ENCODE measurements around the gene SLC4A9. TPM values are rescaled to one million over a fixed set of nuclear protein-coding genes. Genes with fewer than 3 reads are reported as not detected.

SLC4A9 gene
- total RNA-seq, 1 donor, result not detected

DNA sequence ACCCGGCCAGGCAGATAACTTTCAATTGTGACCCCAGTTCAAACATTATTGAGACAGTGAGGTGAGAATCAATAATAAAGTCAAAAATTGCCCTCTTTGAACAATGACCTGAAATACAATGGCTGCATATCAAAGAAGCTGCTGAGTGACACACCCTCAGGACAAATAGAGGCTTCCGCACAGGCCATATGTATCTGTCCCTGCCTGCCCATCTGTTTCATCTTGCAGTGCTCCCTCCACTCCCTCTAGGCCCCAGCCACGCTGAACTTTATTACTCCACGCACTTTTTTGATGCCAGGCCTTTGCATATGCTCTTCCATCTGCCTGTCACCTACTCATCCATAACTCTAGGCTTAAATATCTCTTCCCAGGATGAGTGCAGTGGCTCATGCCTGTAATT is 41.2 kb upstream of the SLC4A9 start:
- TF ChIP-seq, protein P1, sequence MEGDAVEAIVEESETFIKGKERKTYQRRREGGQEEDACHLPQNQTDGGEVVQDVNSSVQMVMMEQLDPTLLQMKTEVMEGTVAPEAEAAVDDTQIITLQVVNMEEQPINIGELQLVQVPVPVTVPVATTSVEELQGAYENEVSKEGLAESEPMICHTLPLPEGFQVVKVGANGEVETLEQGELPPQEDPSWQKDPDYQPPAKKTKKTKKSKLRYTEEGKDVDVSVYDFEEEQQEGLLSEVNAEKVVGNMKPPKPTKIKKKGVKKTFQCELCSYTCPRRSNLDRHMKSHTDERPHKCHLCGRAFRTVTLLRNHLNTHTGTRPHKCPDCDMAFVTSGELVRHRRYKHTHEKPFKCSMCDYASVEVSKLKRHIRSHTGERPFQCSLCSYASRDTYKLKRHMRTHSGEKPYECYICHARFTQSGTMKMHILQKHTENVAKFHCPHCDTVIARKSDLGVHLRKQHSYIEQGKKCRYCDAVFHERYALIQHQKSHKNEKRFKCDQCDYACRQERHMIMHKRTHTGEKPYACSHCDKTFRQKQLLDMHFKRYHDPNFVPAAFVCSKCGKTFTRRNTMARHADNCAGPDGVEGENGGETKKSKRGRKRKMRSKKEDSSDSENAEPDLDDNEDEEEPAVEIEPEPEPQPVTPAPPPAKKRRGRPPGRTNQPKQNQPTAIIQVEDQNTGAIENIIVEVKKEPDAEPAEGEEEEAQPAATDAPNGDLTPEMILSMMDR (IDR thresholded peaks at IDR 0.05; ENCODE audit: insufficient read depth, low read length), result no peak
- no peak for DNase-seq (ENCODE audit: low read depth)
- H3K4me3 ChIP-seq (ENCODE audit: low read depth, low read length), result no peak overlapping the region

DNA sequence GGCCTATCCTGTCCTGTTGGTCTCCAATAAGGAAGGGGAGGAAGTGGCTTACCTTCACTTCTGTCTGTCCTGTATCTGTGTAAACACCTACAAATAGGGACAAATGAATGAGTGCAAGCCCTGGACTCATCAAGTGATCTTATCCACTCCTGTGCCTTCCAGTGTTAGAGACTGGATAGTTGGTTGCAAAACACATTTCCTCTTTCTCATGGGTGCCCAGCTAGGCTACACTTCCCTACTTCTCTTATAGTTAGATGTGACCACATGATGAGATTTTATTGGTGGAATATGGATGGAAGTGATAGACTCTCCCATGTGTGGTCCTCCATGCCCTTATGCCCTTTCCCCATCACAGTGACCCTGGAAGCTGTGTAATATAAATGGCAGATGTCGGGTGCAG is 40.2 kb upstream of the SLC4A9 start:
- no peak for DNase-seq (ENCODE audit: low read depth)
- TF ChIP-seq, protein P1 (IDR thresholded peaks at IDR 0.05; ENCODE audit: insufficient read depth, low read length), result no peak
- H3K4me3 ChIP-seq (ENCODE audit: low read depth, low read length), result no peak overlapping the region

DNA sequence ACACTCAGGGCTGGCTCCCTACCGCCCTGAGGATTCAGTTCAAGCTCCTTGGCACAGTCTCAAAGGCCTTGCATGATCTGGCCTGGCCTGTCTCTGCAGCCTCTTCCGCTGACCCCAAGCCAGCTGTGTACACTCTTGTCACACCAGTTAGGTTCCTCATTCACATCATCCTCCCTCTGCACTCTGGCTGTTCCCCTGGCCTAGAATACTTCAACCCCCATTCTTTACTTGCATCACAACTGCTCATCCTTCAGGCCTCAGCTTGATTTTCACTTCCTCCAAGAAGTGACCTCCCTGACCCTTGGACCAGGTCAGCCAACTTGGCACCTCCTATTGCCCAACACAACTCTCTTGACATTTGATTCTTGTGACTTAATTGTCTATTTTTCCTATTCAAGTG is 38.2 kb upstream of the SLC4A9 start:
- TF ChIP-seq, protein P1 (IDR thresholded peaks at IDR 0.05; ENCODE audit: insufficient read depth, low read length), result no peak
- DNase-seq (ENCODE audit: low read depth), result no peak
- no peak overlapping the region for H3K4me3 ChIP-seq (ENCODE audit: low read depth, low read length)

DNA sequence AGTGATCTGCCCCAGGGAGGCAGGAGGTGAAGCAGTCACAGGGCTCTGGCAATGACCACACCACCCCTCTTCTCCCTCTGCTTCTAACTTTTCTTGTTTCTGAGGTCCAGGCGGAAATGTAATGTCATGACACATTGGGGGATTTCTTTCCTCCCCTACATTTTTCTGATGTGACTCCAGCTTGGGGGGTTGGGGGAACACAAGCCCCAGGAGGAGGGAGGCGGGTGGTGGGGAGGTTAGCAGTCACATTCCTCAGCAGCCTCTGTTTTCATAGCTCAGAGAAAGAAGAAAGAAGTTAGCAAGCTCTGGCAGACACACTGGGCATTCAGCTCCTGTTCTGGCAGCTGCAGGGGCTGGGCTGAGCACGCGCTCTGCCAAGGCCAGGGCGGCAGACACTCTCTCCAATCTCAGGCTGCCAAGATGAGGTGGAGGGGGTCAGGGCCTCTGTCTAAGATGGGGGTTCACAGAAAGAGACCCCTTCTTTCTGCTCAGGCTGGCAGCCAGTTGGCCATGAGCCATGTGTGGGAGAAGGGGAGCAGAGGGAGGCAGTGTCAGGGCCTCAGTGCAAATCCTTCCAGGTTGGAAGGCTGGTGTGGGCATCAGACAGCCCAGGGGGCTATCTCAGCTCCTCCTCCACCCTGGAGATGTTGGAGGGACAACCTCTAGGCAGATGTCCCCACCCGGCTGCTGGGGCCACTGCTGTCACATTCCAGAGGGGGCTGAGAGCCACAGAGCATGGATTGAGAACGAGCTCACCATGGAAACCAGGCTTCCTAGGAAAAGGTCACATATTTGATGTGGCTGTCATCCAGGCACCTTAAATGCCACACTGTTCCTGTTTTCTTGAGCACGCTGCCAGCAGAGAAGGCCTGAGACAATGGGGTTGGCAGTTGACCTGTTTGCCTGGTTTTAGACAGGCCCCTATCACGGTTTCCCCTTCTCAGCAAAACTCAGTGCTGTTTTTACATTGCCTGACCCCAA is 37.0 kb upstream of the SLC4A9 start:
- TF ChIP-seq, protein P1 (IDR thresholded peaks at IDR 0.05; ENCODE audit: insufficient read depth, low read length), result no peak
- peak; percentile 90 for DNase-seq (ENCODE audit: low read depth)
- no peak overlapping the region for H3K4me3 ChIP-seq (ENCODE audit: low read depth, low read length)

DNA sequence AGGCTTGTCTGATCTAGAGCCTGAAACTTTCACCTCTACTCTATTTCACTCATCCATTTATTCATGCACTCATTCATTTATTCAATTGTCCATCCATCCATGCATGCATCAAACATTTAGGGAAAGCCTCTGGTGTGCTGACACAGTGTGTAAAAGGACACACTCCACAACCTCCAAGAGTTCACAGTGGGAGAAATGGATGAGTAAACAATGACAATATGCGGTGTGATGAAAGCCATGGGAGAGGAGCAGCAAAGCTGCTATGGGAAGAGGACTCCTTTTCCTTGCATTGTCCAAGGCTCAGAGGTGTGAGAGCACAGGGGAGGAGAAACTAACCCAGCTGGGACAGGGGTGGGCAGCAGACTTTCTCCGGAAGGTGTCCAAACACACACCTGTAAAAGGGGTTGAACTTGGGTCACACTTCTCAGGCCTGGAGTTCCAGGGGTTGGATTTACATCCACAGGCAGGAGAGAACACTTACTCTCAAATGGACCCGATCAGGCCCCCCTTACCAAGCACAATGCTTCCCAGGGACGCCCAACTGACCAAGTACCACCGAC is 35.9 kb upstream of the SLC4A9 start:
- TF ChIP-seq, protein P1 (IDR thresholded peaks at IDR 0.05; ENCODE audit: insufficient read depth, low read length), result no peak
- no peak overlapping the region for H3K4me3 ChIP-seq (ENCODE audit: low read depth, low read length)
- DNase-seq (ENCODE audit: low read depth), result no peak

DNA sequence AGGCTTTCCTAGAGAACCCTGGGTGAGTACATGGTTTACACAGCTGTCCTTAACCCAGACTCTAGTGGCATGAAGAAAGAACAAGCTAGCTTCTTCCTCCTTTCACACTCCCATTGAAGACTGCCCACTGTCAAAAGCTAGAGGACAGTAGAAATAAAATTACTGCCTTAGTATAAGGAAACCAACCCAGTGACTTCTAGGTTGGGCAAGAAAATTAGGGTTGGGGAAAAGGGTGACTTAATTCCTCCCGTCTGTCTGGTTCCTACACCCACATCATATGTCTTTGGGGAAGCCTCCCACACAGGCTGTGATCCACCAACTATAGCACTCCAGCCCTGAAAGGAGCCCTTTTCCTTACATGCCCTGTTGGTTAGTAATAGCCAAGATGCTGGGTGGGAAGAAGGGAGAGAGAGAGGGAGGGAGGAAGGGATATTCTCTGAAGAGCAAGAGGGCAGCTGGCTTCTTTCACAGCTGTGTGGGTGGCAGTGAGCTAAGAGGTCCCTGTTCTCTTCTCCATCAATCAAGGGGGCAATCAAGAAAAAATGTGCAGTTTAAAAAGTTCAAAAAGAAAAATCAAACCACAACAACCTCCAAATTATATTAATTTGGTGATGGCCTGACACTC is 35.3 kb upstream of the SLC4A9 start:
- no peak overlapping the region for H3K4me3 ChIP-seq (ENCODE audit: low read depth, low read length)

More for the DNA sequence above, 35.3 kb upstream of the SLC4A9 start:
- DNase-seq (ENCODE audit: low read depth), result peak; percentile 65
- TF ChIP-seq, protein P1 (IDR thresholded peaks at IDR 0.05; ENCODE audit: insufficient read depth, low read length), result no peak

All from fibroblast of the aortic adventitia (primary cell).